GM19372 (cell line): ENCODE data around the gene P2RX3.

Experiments used
- ATAC-seq: cut with Tn5 transposase; IDR thresholded peaks from one replicate; pipeline ENCODE4 v1.9.1; 2021; ENCODE audit warnings: mild to moderate bottlenecking, low read depth, moderate library complexity; ENCODE audit not compliant: unreplicated experiment

Gene P2RX3

DNA sequence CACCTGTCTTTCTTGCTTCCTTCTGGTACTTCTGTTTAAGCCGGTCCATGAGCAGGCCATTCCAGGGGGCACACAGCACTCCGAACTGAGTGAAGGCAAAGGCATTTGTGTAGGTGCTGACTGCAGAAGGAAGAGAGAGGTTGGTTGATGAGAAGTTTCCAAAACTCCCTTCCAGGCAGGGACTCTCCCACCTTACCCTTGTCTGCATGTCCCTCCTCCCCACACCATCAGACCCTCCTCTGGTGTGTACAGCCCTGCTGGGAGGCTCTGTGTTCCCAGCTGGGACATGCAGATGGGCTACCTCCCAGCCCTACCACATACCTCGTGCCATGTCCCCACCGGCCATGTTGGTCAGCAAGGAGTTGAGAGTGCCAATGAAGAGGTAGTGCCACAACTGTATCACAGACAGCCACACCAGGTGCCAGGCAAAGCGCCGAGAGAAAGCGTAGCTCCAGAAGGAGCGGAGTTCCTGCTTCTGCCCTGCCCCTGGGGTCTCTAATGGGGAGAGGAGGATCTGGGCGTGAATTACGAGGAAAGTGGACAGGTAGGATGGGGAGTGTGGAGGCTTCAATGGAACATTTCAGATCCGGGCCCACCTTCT lies 76.6 kb downstream of the P2RX3 start:
- ATAC-seq: no peak

DNA sequence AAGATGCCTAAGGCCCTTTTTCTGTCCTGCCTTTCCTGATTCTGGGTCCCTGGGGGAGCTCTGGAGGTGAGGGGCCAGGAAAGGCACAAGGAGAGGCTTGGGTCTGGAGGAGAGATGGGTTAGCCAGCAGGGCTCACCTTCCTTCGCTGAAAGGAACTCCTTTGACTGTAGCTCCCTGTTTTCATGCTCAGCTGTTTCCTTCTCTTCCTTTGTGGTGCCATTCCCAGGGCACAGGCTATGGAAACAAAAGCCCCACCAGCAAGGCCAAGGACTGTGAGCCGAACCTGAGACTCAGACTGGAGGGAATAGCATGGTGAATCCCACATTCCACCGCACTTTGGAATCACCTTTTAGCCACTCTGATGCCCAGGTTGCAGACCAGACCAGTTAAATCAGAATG lies 78.3 kb downstream of the P2RX3 start:
- no peak for ATAC-seq

DNA sequence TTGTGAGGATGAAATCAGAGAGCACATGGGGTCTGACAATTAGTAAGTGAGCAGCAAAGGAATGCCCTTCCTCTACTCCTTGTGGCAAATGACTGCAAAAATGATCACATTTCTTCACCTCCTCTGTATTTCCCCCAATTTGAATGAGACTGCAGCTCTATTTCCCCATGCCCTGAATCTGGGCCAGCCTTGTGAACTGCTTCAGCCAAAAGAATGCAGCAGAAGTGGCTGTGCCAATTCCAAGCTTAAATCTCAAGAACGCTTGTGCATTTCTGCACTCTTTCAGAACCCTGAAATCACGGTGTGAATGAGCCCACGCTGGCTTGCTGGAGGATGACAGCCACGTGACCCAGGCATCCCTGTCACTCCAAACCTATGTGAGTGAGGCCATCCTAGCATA lies 78.9 kb downstream of the P2RX3 start:
- ATAC-seq: no peak

DNA sequence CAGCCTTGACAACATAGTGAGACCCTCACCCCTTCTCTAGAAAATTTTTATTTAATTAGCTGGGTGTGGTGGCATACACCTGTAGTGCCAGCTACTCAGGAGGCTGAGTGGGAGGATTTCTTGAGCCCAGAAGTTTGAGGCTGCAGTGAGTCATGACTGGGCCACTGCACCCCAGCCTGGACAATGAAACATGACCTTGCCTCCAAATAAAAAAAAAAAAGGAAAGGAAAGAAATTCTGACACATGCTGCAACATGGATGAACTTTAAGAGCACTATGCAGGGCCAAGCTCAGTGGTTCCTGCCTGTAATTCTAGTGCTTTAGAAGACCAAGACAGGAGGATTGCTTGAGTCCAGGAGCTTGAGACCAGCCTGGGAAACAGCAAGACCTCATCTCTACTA lies 80.0 kb downstream of the P2RX3 start:
- no peak for ATAC-seq

DNA sequence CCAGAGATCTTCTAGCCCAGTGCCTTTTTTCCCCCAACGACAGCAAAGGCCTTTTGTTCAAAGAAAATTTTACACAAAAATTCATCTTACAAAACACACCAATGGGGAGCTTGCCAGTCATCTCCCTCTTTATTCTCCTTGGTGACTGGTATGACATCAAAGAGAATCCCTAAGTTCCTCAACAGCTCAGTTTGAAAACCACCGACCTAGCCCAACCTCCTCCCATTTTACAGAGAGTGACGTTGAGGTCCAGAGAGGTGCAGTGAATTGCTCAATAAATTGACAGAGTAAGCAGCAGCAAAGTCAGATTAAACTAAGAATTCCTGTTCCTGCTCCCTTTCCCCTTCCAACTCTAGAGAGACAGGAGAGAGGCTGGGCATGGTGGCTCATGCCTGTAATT lies 81.0 kb downstream of the P2RX3 start:
- ATAC-seq: no peak

DNA sequence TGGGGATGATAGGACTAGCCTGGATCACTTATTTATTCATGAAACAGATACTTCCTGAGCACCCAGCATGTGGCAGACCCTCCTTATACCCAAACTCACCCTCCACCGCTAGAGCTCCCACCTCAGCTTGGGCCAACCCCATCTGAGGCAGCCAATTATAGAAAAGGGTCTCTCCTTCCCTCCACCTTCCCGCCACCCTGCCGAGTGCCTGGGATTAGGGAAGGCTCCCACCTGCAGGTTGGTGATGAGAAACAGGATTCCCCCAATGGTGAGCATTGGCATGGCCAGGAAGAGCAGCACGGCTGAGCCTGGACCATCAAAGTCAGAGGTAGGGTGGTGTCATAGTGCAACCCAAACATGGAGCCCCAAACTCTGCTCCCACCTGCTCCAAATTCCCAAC lies 82.9 kb downstream of the P2RX3 start:
- no peak for ATAC-seq

DNA sequence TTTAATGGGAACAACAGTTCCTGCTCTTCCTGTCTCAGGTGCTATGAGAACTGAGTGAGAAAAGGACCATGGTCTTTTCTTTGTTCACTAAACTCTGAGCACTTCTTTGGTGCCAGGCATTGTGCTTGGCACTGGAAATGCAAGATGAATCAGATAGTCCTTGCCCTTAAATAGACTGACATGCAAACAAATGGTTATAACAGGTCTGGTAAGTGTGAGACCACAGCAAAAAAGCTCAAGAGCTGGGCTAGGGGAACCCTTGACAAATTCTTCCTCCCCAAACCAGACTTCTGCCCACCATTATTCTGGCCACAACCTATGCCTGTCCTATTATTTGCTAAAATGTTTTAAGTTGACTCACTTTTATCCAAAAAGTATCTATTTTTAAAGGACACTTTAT lies 83.7 kb downstream of the P2RX3 start:
- no peak for ATAC-seq
